IPS-20b (cell line): Measurements from ENCODE around the gene CALCOCO1.
"Not testable (repeated sequence)": the region's sequence is repeated elsewhere in the genome, so short reads cannot be mapped to it uniquely, and the experiment has no call there.

Experiments used
- H3K27ac ChIP-seq: one replicate; pipeline ENCODE4 v1.5.1; 2013; ENCODE audit warnings: low read length
- H3K27me3 ChIP-seq: 2 replicates; pipeline ENCODE4 v1.6.1; 2013; ENCODE audit warnings: mild to moderate bottlenecking, low read length, inconsistent platforms; ENCODE audit not compliant: insufficient read depth
- H3K36me3 ChIP-seq: 2 replicates; pipeline ENCODE4 v1.6.1; 2013; ENCODE audit warnings: low read depth, mild to moderate bottlenecking, inconsistent platforms, low read length, moderate library complexity; ENCODE audit not compliant: insufficient read depth
- H3K4me1 ChIP-seq: 2 replicates; pipeline ENCODE4 v1.6.1; 2013; ENCODE audit warnings: mild to moderate bottlenecking, control low read depth, inconsistent platforms, low read length, moderate library complexity; ENCODE audit not compliant: insufficient read depth
- H3K4me3 ChIP-seq: 2 replicates; pipeline ENCODE4 v1.5.1; 2013; ENCODE audit warnings: mild to moderate bottlenecking, low read length, inconsistent platforms
- H3K9ac ChIP-seq: 2 replicates; pipeline ENCODE4 v1.6.1; 2013; ENCODE audit warnings: low read depth, mild to moderate bottlenecking, inconsistent platforms, low read length, moderate library complexity
- H3K9me3 ChIP-seq: 2 replicates; pipeline ENCODE4 v1.6.1; 2013; ENCODE audit warnings: mild to moderate bottlenecking, low read depth, low read length, inconsistent platforms; ENCODE audit not compliant: insufficient read depth

Gene CALCOCO1

DNA sequence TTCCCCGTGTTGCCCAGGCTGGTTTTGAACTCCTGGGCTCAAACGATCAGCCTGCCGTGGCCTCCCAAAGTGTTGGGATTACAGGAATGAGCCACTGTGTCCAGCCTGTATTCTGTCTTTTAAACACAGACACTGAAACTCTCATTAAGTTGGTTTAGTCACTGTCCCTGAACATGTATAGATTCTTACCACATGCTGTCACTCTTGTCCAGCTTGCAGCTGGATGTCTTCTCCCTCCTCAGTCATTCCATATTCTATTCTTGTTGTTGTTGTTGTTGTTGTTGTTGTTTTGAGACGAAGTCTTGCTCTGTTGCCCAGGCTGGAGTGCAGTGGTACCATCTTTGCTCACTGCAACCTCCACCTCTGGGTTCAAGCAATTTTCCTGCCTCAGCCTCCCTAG lies 39.1 kb downstream of the CALCOCO1 start:
- H3K27me3 ChIP-seq = no peaks in the 10 kb centered on the region
- no peaks in the 10 kb centered on the region for H3K36me3 ChIP-seq
- H3K4me3 ChIP-seq = no peak overlapping the region
- no peaks in the 10 kb centered on the region for H3K9me3 ChIP-seq
- 0 out of 2 replicates have a peak, but pooled peaks cover 4% of the 10 kb centered on the region for H3K4me1 ChIP-seq
- H3K27ac ChIP-seq = no peak overlapping the region
- no peak overlapping the region for H3K9ac ChIP-seq

DNA sequence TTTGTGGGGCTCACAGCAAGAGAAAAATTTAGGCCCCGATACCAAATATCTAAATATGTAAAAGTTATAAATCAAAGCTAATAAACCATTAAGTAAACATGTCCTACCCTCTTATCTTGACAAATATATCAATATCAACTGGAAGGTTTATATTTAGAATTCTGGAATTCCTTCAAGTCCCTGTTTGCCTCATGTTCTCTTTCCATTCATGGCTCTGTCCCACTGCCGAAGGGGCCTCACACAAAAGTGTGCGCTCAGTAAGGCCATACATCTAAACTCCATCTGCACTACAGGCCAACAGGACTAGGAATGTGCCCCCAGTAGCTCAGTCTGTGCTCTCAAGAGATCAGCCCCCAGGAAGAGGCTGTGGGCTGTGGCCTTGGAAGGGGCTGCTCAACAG lies 40.8 kb downstream of the CALCOCO1 start:
- Histone ChIP-seq H3K27me3 (no peaks in the 10 kb centered on the region), H3K27ac (no peak overlapping the region), H3K9ac (no peak overlapping the region), H3K36me3 (no peaks in the 10 kb centered on the region), H3K4me1 (0 out of 2 replicates have a peak, but pooled peaks cover 4% of the 10 kb centered on the region), H3K9me3 (no peaks in the 10 kb centered on the region), H3K4me3 (no peak overlapping the region)

- Histone ChIP-seq H3K4me1 (0 out of 2 replicates have a peak, but pooled peaks cover 4% of the 10 kb centered on the region), H3K9me3 (no peaks in the 10 kb centered on the region), H3K36me3 (no peaks in the 10 kb centered on the region), H3K9ac (no peak overlapping the region), H3K4me3 (no peak overlapping the region), H3K27me3 (no peaks in the 10 kb centered on the region), H3K27ac (no peak overlapping the region)
Measured at GRCh38 chr12:53684654-53685220, 42.5 kb downstream of the CALCOCO1 start.

DNA sequence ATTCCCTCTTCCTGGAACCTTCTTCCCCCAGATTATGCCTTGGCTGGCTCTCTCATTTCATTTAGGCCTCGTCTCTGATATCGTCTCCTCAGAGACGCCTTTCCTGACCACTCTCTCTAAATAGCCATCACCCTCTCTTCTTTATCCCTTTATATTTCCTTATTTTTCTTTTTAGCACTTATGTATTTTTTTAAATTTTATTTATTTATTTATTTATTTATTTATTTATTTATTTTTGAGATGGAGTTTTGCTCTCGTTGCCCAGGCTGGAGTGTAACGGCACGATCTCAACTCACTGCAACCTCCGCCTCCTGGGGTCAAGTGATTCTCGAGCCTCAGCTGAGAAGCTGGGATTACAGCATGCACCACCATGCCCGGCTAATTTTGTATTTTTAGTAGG lies 43.3 kb downstream of the CALCOCO1 start:
- Histone ChIP-seq H3K4me3 (no peak overlapping the region), H3K36me3 (no peaks in the 10 kb centered on the region), H3K9me3 (no peaks in the 10 kb centered on the region), H3K9ac (no peak overlapping the region), H3K27me3 (no peaks in the 10 kb centered on the region), H3K4me1 (peaks cover 4% of the 10 kb centered on the region; the same call in 1 of the 2 replicates), H3K27ac (no peak overlapping the region)

GRCh38 chr12:53683494-53683893 lies 43.8 kb downstream of the CALCOCO1 start:
- Histone ChIP-seq H3K4me3 (no peak overlapping the region), H3K4me1 (peaks cover 5% of the 10 kb centered on the region; the same call in 1 of the 2 replicates), H3K27me3 (peaks cover under 1% of the 10 kb centered on the region; the same call in 1 of the 2 replicates), H3K36me3 (no peaks in the 10 kb centered on the region), H3K27ac (no peak overlapping the region), H3K9me3 (no peaks in the 10 kb centered on the region), H3K9ac (no peak overlapping the region)

DNA sequence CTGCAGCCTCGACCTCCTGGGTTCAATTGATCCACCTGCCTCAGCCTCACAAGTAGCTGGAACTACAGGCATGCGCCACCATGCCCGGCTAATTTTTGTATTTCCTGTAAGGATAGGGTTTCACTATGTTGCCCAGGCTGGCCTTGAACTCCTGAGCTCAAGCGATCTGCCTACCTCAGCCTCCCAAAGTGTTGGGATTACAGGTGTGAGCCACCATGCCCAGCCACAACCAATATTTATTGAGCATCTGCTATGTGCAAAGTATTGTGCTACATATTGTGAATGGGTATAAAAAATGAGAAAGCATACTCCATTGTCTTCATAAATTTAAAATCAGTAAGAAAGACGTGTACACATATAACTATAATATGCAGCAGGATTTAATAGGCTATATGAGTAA lies 47.2 kb downstream of the CALCOCO1 start:
- H3K9ac ChIP-seq, H3K36me3 ChIP-seq, H3K4me3 ChIP-seq, H3K27ac ChIP-seq, H3K9me3 ChIP-seq, H3K27me3 ChIP-seq: not testable (repeated sequence)
- peaks cover 22% of the 10 kb centered on the region; the same call in 1 of the 2 replicates for H3K4me1 ChIP-seq

- Histone ChIP-seq H3K9ac (peak overlapping the region; percentile 96; the same call in 1 of the 2 replicates), H3K36me3 (peaks cover 21% of the 10 kb centered on the region), H3K27ac (peak overlapping the region; percentile 77), H3K9me3 (no peaks in the 10 kb centered on the region), H3K4me3 (peak overlapping the region; percentile 92), H3K4me1 (peaks cover 21% of the 10 kb centered on the region; the same call in 1 of the 2 replicates), H3K27me3 (peaks cover 5% of the 10 kb centered on the region)
Measured at GRCh38 chr12:53677800-53678148, 49.5 kb downstream of the CALCOCO1 start.

- peak overlapping the region; percentile 92 for H3K4me3 ChIP-seq
- H3K9ac ChIP-seq = peak overlapping the region; percentile 96
- peaks cover 21% of the 10 kb centered on the region; the same call in 1 of the 2 replicates for H3K4me1 ChIP-seq
- peak overlapping the region; percentile 77 for H3K27ac ChIP-seq
- no peaks in the 10 kb centered on the region for H3K9me3 ChIP-seq
- H3K36me3 ChIP-seq = peaks cover 27% of the 10 kb centered on the region
- H3K27me3 ChIP-seq = peaks cover 5% of the 10 kb centered on the region
Measured at GRCh38 chr12:53677016-53677799, 50.0 kb downstream of the CALCOCO1 start.

- Histone ChIP-seq H3K4me1 (peaks cover 21% of the 10 kb centered on the region; the same call in 1 of the 2 replicates), H3K4me3 (peak overlapping the region; percentile 92), H3K27ac (peak overlapping the region; percentile 77), H3K9ac (peak overlapping the region; percentile 96), H3K27me3 (peaks cover 5% of the 10 kb centered on the region), H3K9me3 (no peaks in the 10 kb centered on the region), H3K36me3 (peaks cover 30% of the 10 kb centered on the region)
Measured at GRCh38 chr12:53676656-53677015, 50.6 kb downstream of the CALCOCO1 start.

DNA sequence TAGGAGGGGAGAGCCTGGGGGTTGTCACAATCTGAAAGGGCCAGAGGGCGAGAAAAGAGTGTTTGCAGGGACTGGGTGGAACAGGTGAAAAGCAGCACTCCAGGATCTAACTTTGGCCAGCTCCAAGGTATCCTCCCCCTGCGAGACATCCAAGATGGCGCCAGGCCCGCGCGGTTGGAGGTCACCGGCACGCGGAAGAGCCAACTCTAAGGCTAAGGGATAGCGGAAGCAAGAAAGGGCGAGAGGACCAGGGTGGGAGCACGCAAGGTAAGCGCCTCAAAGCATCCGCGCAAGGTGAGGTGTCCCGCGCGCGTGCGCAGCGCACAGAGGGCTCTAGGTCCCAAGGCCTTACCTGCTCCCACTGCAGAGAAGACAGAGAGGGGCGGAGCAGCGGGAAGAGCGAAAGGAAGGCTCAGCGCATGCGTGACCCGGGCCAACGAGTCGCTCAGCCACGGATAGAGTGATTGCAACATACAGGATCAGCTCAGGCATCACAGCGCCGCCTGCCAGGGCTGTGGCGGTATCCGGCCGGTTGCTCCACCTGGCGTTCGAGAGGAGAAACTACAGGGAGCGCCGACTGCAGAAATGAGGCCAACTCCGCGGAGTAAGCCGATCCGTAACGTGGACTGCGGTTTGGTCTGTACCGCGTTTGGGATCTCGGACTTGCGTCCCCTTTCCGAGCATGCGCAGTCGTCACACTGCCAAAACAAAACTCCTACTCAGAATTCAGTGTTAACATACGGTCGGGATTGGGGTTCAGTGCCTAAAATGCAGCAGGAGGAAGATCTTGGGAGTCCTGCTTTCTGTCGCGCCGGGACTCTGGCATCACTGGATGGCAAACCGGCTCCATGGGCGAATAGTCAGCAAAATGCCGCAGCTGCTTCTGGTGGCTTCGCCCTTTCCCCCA lies 51.3 kb downstream of the CALCOCO1 start, which contains the start of gene ATP5MC2:
Gene ATP5MC2 (minus strand): TSS at position 383 of the 907 bp plus-strand sequence. CDS start 3,469 bp downstream, outside the sequence.
- H3K4me3 ChIP-seq = peak within 1 kb of the TSS; percentile 92
- no peaks in the 10 kb centered on the region for H3K9me3 ChIP-seq
- H3K4me1 ChIP-seq = peaks cover 21% of the 10 kb centered on the region; the same call in 1 of the 2 replicates
- peaks cover 37% of the 10 kb centered on the region for H3K36me3 ChIP-seq
- peak within 1 kb of the TSS; percentile 96 for H3K9ac ChIP-seq
- H3K27ac ChIP-seq = peak within 1 kb of the TSS; percentile 95
- peaks cover 5% of the 10 kb centered on the region for H3K27me3 ChIP-seq

DNA sequence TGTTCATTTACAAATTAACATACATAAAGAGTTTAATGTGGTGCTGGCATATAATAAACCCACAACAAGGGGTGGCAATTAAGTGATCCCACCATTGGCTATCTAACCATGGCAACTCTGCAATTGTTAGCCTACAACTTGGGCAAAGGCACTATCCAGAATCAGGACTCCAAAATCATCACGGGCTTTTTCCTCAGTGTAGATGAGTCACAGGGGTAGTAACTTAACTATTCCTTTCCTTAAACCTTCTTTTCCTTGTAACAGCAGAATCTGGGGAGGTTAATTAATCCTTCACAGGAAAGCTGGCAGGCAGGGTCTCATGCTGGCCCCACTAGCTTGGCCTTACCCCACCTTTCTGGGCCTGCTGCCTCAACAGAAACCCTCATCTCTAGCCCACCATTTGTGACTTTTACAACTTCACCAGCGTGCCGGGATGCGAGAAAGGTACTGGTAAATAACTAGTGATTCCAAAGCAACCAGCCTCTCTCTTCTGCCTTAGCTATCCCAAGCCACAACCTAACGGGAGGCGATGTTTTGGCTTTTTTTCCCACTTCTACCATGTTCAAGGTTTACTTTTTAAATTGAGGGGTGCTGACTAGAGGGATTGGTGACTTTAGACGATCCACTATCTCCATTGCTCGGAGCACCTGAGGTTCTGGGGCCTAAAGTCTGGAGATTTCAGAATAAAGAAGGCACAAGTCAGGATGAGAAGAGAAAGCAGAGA lies 52.1 kb downstream of the CALCOCO1 start:
- peaks cover 21% of the 10 kb centered on the region; the same call in 1 of the 2 replicates for H3K4me1 ChIP-seq

More for the DNA sequence above, 52.1 kb downstream of the CALCOCO1 start:
- Histone ChIP-seq H3K4me3 (peak overlapping the region; percentile 92), H3K27me3 (peaks cover 5% of the 10 kb centered on the region), H3K36me3 (peaks cover 45% of the 10 kb centered on the region), H3K9ac (peak overlapping the region; percentile 96), H3K9me3 (no peaks in the 10 kb centered on the region), H3K27ac (peak overlapping the region; percentile 95)
